Colonic mucosa (tissue), 4 donors: ENCODE data around the gene FOXL1. TPM values are rescaled to one million over a fixed set of nuclear protein-coding genes. Genes with fewer than 3 reads are reported as not detected.

Experiments
- DNase-seq: peaks from one replicate; pipeline ENCODE4 v3.0.0-alpha.2; 2020
- H3K27ac ChIP-seq: fragments of 200-600 bp; one replicate; pipeline ENCODE4 v1.8.0; 2021
- H3K27me3 ChIP-seq: fragments of 200-600 bp; one replicate; pipeline ENCODE4 v1.8.0; 2021
- H3K36me3 ChIP-seq: fragments of 200-600 bp; one replicate; pipeline ENCODE4 v1.8.0; 2021
- H3K4me1 ChIP-seq: fragments of 200-600 bp; one replicate; pipeline ENCODE4 v1.8.0; 2021; ENCODE audit warnings: mild to moderate bottlenecking
- H3K4me3 ChIP-seq: fragments of 200-600 bp; one replicate; pipeline ENCODE4 v1.8.0; 2021
- H3K9ac ChIP-seq, 2 donors: one replicate each; pipeline ENCODE4 v1.7.0; 2013; ENCODE audit warnings: control low read depth in 2 of 2, low read depth in 2 of 2, low read length in 2 of 2
- H3K9me3 ChIP-seq: fragments of 200-600 bp; one replicate; pipeline ENCODE4 v1.8.0; 2021
- CTCF ChIP-seq: fragments of 200-600 bp; IDR thresholded peaks from one replicate; pipeline ENCODE4 v1.8.0; 2022; ENCODE audit warnings: antibody characterized with exemption, mild to moderate bottlenecking
- intact Hi-C: fragments of 100-400 bp; cut with DNase I; formaldehyde crosslinking; loops from one replicate; pipeline ENCODE4 v1.14.1; 2022
- total RNA-seq, 2 donors: library from RNA; stranded (reverse); fragmentation: NEBNext Ultra II Directional in 1 of 2; extraction: Animal tissue kit (Norgen Biotek cat#: 25700) in 1 of 2; gene quantifications; one replicate each; pipeline ENCODE4 v1.2.1, GENCODE V29; 2021
- donor health status: healthy.
- donor health status: DM: no; HTN: no; CAD: no.
- donor health status: DM: no; HTN: no; CAD: no.

The FOXL1 gene
- total RNA-seq, 2 donors from 2014 or later, result 2.5 to 3.2 TPM

DNA sequence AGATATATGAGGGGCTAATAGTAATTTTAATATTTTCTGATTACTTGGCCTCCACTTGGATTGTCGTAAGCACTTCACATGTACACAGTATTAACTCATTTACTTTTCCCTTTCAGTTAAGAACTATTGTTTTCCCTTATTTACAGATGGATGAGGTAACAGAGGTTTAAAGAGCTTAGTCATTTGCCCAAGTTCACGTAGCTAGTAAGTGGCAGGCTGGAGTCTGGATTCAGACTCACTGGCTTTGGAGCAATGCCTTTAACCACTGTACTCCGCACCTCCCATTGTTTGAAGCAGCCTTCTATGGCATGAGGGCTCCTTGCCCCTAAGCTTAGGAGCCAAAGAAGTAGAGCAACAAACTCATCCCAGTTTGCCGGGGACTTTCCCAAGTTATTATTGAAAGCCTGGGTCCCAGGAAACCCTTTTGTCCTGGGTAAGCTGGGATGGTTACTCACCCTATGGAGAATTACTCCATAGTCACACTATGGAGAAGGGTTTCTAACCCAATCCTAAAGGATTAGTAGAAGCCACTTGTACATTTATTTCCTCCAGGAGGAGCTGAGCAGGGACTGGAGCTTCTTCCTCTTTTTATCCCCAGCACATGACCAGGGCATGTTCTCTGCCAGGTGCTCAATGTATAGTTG is 12.3 kb downstream of the FOXL1 start:
- no peak overlapping the region for H3K27ac ChIP-seq
- peaks cover 16% of the 10 kb centered on the region for H3K27me3 ChIP-seq
- DNase-seq, result no peak

DNA sequence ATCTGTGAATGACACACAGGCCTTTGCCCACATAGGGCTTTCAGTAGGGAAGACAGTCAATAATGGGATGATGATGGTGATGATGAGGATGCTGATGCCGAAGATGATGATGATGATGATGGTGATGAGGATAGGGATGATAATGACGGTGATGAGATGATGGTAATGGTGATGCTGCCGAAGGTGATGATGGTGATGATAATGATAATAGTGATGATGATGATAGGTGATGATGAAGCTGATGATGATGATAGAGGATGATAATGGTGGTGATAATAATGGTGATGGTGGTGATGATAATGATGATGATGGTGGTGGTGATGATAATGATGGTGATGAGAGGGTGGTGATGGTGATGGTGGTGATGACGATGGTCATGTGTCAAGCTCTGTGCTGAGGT is 12.9 kb downstream of the FOXL1 start:
- no peaks in the 10 kb centered on the region for H3K9me3 ChIP-seq

More for the DNA sequence above, 12.3 kb downstream of the FOXL1 start:
- Histone ChIP-seq H3K36me3 (no peaks in the 10 kb centered on the region), H3K4me1 (no peaks in the 10 kb centered on the region), H3K9ac (no peak overlapping the region), H3K4me3 (no peak overlapping the region), H3K9me3 (no peaks in the 10 kb centered on the region)
- intact Hi-C loops, result no loop called here
- TF ChIP-seq CTCF, result no peak

DNA sequence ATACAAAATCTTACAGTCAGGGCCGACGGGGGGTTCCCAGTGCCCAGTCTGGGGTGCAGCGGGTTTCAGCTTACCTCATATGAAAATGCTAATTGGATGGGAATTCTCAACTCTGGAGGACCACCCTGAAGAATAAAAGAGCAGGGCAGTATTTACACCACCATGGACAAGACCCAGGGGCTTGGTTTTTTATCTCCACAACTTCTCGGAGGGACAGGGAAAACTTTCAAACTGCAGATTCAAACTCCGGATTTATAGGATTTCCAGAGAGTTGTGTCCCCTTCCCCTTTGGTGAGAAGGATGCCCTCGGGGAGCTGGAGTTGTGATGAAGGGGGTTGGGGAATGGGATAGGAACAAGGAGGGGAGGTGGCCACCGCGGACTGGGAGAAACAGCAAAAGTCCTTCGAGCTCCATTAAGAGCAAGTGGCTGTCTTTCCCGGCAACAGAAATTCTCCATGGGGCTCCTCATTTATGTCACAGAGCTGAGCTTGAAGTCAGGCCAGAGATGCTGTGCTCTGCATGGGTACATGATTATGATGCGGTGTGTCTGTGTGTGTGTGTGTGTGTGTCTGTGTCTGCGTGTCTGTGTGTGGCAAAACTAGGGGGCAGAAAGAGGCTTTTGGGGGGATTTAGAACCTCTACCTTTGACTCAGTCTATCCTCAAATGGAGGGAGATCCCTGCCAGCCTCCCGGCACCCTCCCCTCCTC is 15.7 kb downstream of the FOXL1 start:
- peaks cover 16% of the 10 kb centered on the region for H3K27me3 ChIP-seq
- H3K9me3 ChIP-seq, result no peaks in the 10 kb centered on the region
- no peak for TF ChIP-seq CTCF
- H3K36me3 ChIP-seq, result no peaks in the 10 kb centered on the region
- DNase-seq, result no peak
- no peak overlapping the region for H3K4me3 ChIP-seq
- H3K9ac ChIP-seq, result no peak overlapping the region
- intact Hi-C loops, result no loop called here
- no peak overlapping the region for H3K27ac ChIP-seq
- H3K4me1 ChIP-seq, result no peaks in the 10 kb centered on the region

More for the DNA sequence above, 12.9 kb downstream of the FOXL1 start:
- TF ChIP-seq CTCF, result no peak
- Histone ChIP-seq H3K27me3 (peaks cover 16% of the 10 kb centered on the region), H3K4me1 (no peaks in the 10 kb centered on the region), H3K4me3 (no peak overlapping the region), H3K27ac (no peak overlapping the region), H3K9ac (no peak overlapping the region), H3K36me3 (no peaks in the 10 kb centered on the region)
- intact Hi-C loops, result no loop called here
- no peak for DNase-seq

GRCh38 chr16:86594721-86595120 is 16.4 kb downstream of the FOXL1 start:
- intact Hi-C loops, result no loop called here
- peaks cover 16% of the 10 kb centered on the region for H3K27me3 ChIP-seq

More at GRCh38 chr16:86594721-86595120, 16.4 kb downstream of the FOXL1 start:
- TF ChIP-seq CTCF, result no peak
- Histone ChIP-seq H3K27ac (no peak overlapping the region), H3K36me3 (no peaks in the 10 kb centered on the region), H3K4me3 (no peak overlapping the region), H3K4me1 (no peaks in the 10 kb centered on the region), H3K9ac (no peak overlapping the region), H3K9me3 (no peaks in the 10 kb centered on the region)
- no peak for DNase-seq
